ENCODE data around the gene TTL. TPM values are rescaled to one million over a fixed set of nuclear protein-coding genes. Genes with fewer than 3 reads are reported as not detected.

TTL gene
- total and polyA plus RNA-seq, 2 of the 13 experiments (the other 11 are each of a cell fraction or from before 2014, with no cell fraction given): 19.0 to 59.8 TPM

DNA sequence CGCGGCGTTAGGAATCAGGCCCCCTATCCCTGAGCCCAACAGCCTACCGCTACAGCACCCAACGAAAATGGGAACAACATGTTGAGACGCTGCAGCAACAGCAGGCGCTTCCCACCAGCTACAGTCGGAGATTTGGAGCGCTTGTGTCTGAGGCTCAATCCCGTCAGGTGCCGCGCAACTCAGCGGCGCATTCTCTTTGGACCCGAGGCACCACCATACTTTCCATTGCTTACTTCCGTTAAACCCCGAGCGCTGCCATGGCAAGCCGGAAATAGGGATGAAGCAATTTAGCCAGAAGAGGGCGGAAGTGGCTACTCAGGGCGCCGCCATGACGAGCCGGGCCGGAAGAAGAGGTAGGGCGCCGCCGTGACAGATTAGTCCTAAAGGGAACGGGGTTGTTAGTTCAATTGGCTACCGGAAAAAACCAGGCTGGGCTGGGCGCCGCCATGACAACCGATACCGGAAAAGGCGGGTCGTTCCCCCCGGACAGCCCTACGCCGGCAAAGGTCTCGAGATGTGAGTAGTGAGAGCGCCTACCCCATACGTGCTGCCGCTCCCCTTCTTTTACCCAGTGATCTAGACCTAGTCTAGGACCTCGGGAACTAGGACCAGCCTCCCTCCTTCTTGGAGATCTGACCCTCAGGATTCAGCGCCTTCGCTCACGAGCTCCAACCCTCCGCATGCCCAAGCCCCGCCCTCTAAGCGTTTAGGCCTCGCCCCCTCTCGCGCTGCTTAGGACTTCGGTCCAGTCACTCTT is 102.4 kb downstream of the TTL start, which contains the start of gene CHCHD5 (continued):
- TF ChIP-seq ZNF781 (CRISPR knock-in tag; IDR thresholded peaks at IDR 0.05; ENCODE audit: borderline replicate concordance, not compliant biosample characterization) (no peak), MIER3 (CRISPR knock-in tag; IDR thresholded peaks at IDR 0.05; ENCODE audit: borderline replicate concordance) (peak; percentile 77; the same call in 1 of the 2 replicates), ZNF430 (CRISPR knock-in tag; IDR thresholded peaks at IDR 0.05) (no peak; the same call in 1 of the 2 replicates), ZNF333 (CRISPR knock-in tag; IDR thresholded peaks at IDR 0.05; ENCODE audit: borderline replicate concordance) (peak; percentile 66; the same call in 1 of the 2 replicates), MZF1 (CRISPR knock-in tag; IDR thresholded peaks at IDR 0.05; ENCODE audit: borderline replicate concordance) (0 out of 2 replicates have a peak, but pooled peaks have one; percentile 17), ATF6 (CRISPR knock-in tag; conservative IDR thresholded peaks at IDR 0.05) (peak; percentile 88), POGZ (CRISPR knock-in tag; IDR thresholded peaks at IDR 0.05) (peak; percentile 84), ATF2 (CRISPR knock-in tag; IDR thresholded peaks at IDR 0.05) (peak; percentile 91), RBAK (CRISPR knock-in tag; IDR thresholded peaks at IDR 0.05) (no peak), KDM5B (CRISPR knock-in tag; IDR thresholded peaks at IDR 0.05; ENCODE audit: borderline replicate concordance) (peak; percentile 80; the same call in 1 of the 2 replicates), SYNCRIP (IDR thresholded peaks at IDR 0.05; ENCODE audit: insufficient read depth, low read depth, low read length) (no peak), ADNP (CRISPR knock-in tag; IDR thresholded peaks at IDR 0.05) (no peak), ZNF326 (CRISPR knock-in tag; IDR thresholded peaks at IDR 0.05; ENCODE audit: borderline replicate concordance) (no peak), ZNF207 (IDR thresholded peaks at IDR 0.05; ENCODE audit: borderline replicate concordance) (no peak), EED (CRISPR knock-in tag; IDR thresholded peaks at IDR 0.05) (peak; percentile 33; the same call in 1 of the 2 replicates), MAFG (CRISPR knock-in tag; IDR thresholded peaks at IDR 0.05) (no peak), THAP11 (CRISPR knock-in tag; IDR thresholded peaks at IDR 0.05) (peak; percentile 95), SPEN (CRISPR knock-in tag; IDR thresholded peaks at IDR 0.05; ENCODE audit: low read depth) (peak; percentile 81), ZNF768 (CRISPR knock-in tag; IDR thresholded peaks at IDR 0.05) (peak; percentile 18; the same call in 1 of the 2 replicates), ATF7 (IDR thresholded peaks at IDR 0.05) (no peak), ATF7 (CRISPR knock-in tag; IDR thresholded peaks at IDR 0.05) (peak; percentile 69; the same call in 1 of the 2 replicates), ZNF205 (CRISPR knock-in tag; IDR thresholded peaks at IDR 0.05) (peak; percentile 47; the same call in 1 of the 2 replicates), TSC22D2 (CRISPR knock-in tag; IDR thresholded peaks at IDR 0.05; ENCODE audit: borderline replicate concordance) (no peak)
- TF ChIP-seq, protein P1, sequence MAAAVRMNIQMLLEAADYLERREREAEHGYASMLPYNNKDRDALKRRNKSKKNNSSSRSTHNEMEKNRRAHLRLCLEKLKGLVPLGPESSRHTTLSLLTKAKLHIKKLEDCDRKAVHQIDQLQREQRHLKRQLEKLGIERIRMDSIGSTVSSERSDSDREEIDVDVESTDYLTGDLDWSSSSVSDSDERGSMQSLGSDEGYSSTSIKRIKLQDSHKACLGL (CRISPR knock-in tag; IDR thresholded peaks at IDR 0.05): peak; percentile 78
- TF ChIP-seq, protein P2, sequence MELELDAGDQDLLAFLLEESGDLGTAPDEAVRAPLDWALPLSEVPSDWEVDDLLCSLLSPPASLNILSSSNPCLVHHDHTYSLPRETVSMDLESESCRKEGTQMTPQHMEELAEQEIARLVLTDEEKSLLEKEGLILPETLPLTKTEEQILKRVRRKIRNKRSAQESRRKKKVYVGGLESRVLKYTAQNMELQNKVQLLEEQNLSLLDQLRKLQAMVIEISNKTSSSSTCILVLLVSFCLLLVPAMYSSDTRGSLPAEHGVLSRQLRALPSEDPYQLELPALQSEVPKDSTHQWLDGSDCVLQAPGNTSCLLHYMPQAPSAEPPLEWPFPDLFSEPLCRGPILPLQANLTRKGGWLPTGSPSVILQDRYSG (CRISPR knock-in tag; IDR thresholded peaks at IDR 0.05): peak; percentile 57; the same call in 1 of the 2 replicates
